HG02884 (cell line): ENCODE measurements around the gene TRMT5.

Experiments
- ATAC-seq: cut with Tn5 transposase; IDR thresholded peaks from one replicate; pipeline ENCODE4 v1.9.1; 2021; ENCODE audit warnings: mild to moderate bottlenecking, moderate library complexity; ENCODE audit not compliant: unreplicated experiment

The TRMT5 gene

GRCh38 chr14:60980811-60981632, at the start of gene TRMT5, which contains the start of gene SLC38A6:
Gene TRMT5, minus strand, starts transcription at chr14:60981079. Its CDS starts 106 bp downstream, at chr14:60980973.
Gene SLC38A6, plus strand, starts transcription at chr14:60981245. Its CDS starts 33 bp downstream, at chr14:60981278.
- ATAC-seq: peak; percentile 75

GRCh38 chr14:61026526-61026925, 45.6 kb upstream of the TRMT5 start:
- no peak for ATAC-seq

GRCh38 chr14:61025251-61026223, 44.7 kb upstream of the TRMT5 start:
- ATAC-seq: no peak

- ATAC-seq: no peak
Observed at GRCh38 chr14:61019537-61019936, 38.7 kb upstream of the TRMT5 start.

GRCh38 chr14:61003571-61003970, 22.7 kb upstream of the TRMT5 start:
- no peak for ATAC-seq

GRCh38 chr14:60999536-60999935, 18.7 kb upstream of the TRMT5 start:
- no peak for ATAC-seq

- no peak for ATAC-seq
Observed at GRCh38 chr14:60998617-60999016, 17.7 kb upstream of the TRMT5 start.

GRCh38 chr14:60989599-60989998, 8.7 kb upstream of the TRMT5 start:
- no peak for ATAC-seq

- no peak for ATAC-seq
Observed at GRCh38 chr14:60986500-60986899, 5.6 kb upstream of the TRMT5 start.

- ATAC-seq: no peak
Observed at GRCh38 chr14:60984196-60984595, 3.3 kb upstream of the TRMT5 start.

- no peak for ATAC-seq
Observed at GRCh38 chr14:60981633-60982455, 965 bp upstream of the TRMT5 start.

GRCh38 chr14:60977847-60978246, 3.0 kb downstream of the TRMT5 start:
- no peak for ATAC-seq

GRCh38 chr14:60975551-60975950, 5.3 kb downstream of the TRMT5 start:
- no peak for ATAC-seq

- ATAC-seq: no peak
Observed at GRCh38 chr14:60974090-60974651, 6.7 kb downstream of the TRMT5 start.

- no peak for ATAC-seq
Observed at GRCh38 chr14:60973070-60973469, 7.8 kb downstream of the TRMT5 start.

GRCh38 chr14:60972295-60972694, 8.6 kb downstream of the TRMT5 start:
- ATAC-seq: no peak

- ATAC-seq: no peak
Observed at GRCh38 chr14:60971271-60971670, 9.6 kb downstream of the TRMT5 start.

GRCh38 chr14:60970146-60970545, 10.7 kb downstream of the TRMT5 start:
- no peak for ATAC-seq

- ATAC-seq: no peak
Observed at GRCh38 chr14:60968671-60969070, 12.2 kb downstream of the TRMT5 start.

- ATAC-seq: no peak
Observed at GRCh38 chr14:60968099-60968498, 12.8 kb downstream of the TRMT5 start.
